Testis (tissue), 3 donors: ENCODE measurements around the gene KCNK18. TPM values are rescaled to one million over a fixed set of nuclear protein-coding genes. Genes with fewer than 3 reads are reported as not detected.

Experiments
- DNase-seq: peaks from one replicate; pipeline ENCODE4 v3.0.0-alpha.2; 2019
- H3K27ac ChIP-seq, 2 donors: fragments of 200-600 bp; sonication (generic); one replicate each; pipeline ENCODE4 v1.5.1; 2019
- H3K27me3 ChIP-seq: fragments of 200-600 bp; sonication (generic); one replicate; pipeline ENCODE4 v1.5.1; 2019
- H3K36me3 ChIP-seq: fragments of 200-600 bp; sonication (generic); one replicate; pipeline ENCODE4 v1.5.1; 2017; ENCODE audit warnings: low read depth; ENCODE audit errors: missing control alignments
- H3K4me1 ChIP-seq: fragments of 200-600 bp; sonication (generic); one replicate; pipeline ENCODE4 v1.5.1; 2019
- H3K4me3 ChIP-seq, 2 donors: fragments of 200-600 bp; sonication (generic); one replicate each; pipeline ENCODE4 v1.5.1; 2017 to 2019
- H3K9me3 ChIP-seq: fragments of 200-600 bp; sonication (generic); one replicate; pipeline ENCODE4 v1.5.1; 2017
- POLR2A ChIP-seq: fragments of 450-650 bp; IDR thresholded peaks from one replicate; pipeline ENCODE4 v1.6.1; 2017; ENCODE audit warnings: antibody characterized with exemption, mild to moderate bottlenecking, moderate library complexity
- WGBS, 2 donors: methylation state at CpG; one replicate each; pipeline ENCODE4 v1.1.5; 2018; 5-methylcytosine and 5-hydroxymethylcytosine counted together
- intact Hi-C: fragments of 100-400 bp; cut with DNase I; formaldehyde crosslinking; loops from one replicate; pipeline ENCODE4 v1.15.1; 2023; ENCODE audit warnings: low total_unique reads
- polyA plus RNA-seq: library from polyadenylated mRNA; stranded (reverse); fragments of 350-450 nt; fragmentation: Illumina TruSeq; extraction: RNeasy Lipid Tissue Mini Kit (QIAGEN cat#74804); gene quantifications from one replicate; pipeline ENCODE4 v1.2.3, GENCODE V29; 2014; ENCODE audit warnings: low read depth, low replicate concordance; ENCODE audit not compliant: insufficient read depth
- total RNA-seq, 2 donors: library from RNA; depleted of rRNA; stranded (reverse); fragments of >200 nt; gene quantifications; one replicate each; pipeline ENCODE4 v1.2.3, GENCODE V29; 2016
- TF ChIP-seq, protein P1 (sequence below), 3 experiments: fragments of 450-650 bp in 2 of 3; fragments of 200-600 bp in 1 of 3; sonication (generic) in 1 of 3; IDR thresholded peaks; one replicate each; pipeline ENCODE4 v1.5.1; 2016 to 2019; ENCODE audit warnings: antibody characterized with exemption in 3 of 3, mild to moderate bottlenecking in 2 of 3, moderate library complexity in 1 of 3

The KCNK18 gene
- total and polyA plus RNA-seq, 3 donors from 2014 or later, result 0.66 TPM; not detected in 2

DNA sequence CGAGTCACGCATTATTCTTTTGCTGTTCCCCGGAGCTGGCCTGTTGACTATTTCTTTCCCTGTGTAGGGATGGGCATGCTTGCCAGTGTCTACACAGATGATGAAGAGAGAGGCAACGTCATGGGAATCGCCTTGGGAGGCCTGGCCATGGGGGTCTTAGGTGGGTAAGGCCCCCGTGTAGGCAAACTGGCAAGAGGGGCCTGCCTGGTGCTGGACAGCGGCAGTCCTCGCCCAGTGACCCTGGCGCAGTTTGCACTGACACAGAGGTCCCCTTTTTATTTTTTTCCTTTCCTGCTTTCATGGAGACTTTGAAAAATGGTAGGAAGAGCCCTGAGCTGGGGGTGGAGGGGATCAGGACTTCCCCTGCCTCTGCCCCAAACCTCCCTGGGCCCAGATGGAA lies 57.0 kb downstream of the KCNK18 start:
- Histone ChIP-seq H3K4me3 (no peak overlapping the region), H3K4me1 (peaks cover 4% of the 10 kb centered on the region), H3K27ac (no peak overlapping the region), H3K36me3 (no peaks in the 10 kb centered on the region), H3K9me3 (no peaks in the 10 kb centered on the region), H3K27me3 (no peaks in the 10 kb centered on the region)
- DNase-seq, result no peak
- 75 to 78% methylated on average over 9 of the region's 9 CpGs for WGBS, 2 donors
- intact Hi-C loops, result no loop called here
- TF ChIP-seq, protein P1, sequence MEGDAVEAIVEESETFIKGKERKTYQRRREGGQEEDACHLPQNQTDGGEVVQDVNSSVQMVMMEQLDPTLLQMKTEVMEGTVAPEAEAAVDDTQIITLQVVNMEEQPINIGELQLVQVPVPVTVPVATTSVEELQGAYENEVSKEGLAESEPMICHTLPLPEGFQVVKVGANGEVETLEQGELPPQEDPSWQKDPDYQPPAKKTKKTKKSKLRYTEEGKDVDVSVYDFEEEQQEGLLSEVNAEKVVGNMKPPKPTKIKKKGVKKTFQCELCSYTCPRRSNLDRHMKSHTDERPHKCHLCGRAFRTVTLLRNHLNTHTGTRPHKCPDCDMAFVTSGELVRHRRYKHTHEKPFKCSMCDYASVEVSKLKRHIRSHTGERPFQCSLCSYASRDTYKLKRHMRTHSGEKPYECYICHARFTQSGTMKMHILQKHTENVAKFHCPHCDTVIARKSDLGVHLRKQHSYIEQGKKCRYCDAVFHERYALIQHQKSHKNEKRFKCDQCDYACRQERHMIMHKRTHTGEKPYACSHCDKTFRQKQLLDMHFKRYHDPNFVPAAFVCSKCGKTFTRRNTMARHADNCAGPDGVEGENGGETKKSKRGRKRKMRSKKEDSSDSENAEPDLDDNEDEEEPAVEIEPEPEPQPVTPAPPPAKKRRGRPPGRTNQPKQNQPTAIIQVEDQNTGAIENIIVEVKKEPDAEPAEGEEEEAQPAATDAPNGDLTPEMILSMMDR (IDR thresholded peaks at IDR 0.05), result no peak
- TF ChIP-seq POLR2A, result no peak

DNA sequence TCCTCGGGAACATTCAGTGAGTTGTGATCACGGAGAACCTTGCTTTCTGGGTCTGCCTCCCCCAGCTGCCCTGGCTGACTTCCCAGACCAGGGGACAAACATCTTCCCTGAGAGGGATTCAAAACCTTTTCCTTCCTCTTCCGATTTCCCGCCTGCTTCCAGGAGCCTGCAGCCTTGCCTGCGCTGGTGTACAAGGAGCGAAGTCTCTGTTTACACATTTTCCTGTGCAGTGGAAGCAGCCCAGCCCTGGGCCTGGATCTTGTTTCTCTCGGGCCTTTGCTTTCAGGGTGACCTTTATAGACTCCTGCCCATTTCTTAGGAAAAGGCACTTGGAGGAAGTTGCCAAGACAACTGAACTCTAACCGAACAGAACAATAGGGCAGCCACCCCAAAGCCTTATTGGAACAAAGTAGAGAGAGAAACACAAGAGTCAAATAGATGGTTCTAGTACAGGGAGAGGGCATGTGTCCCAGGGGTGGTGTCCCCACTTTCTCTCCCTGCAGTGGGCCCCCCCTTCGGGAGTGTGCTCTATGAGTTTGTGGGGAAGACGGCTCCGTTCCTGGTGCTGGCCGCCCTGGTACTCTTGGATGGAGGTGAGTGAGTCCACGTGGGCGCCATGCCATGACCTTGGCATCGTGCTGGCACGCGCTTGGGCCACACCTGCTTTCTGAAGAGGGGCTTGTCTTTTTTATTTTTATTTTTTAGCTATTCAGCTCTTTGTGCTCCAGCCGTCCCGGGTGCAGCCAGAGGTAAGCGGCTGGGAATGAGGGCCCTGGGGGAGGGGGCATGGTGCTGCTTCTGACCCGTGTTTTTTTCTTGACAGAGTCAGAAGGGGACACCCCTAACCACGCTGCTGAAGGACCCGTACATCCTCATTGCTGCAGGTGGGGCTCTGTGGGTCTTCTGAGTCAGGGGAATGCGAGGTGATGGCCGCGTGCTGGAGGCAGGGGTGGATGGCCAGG lies 57.8 kb downstream of the KCNK18 start:
- Histone ChIP-seq H3K9me3 (no peaks in the 10 kb centered on the region), H3K4me3 (no peak overlapping the region), H3K27me3 (no peaks in the 10 kb centered on the region), H3K36me3 (no peaks in the 10 kb centered on the region), H3K4me1 (peaks cover 4% of the 10 kb centered on the region), H3K27ac (no peak overlapping the region)
- no peak for DNase-seq
- WGBS, 2 donors, result 69 to 71% methylated on average over 26 of the region's 26 CpGs
- TF ChIP-seq, protein P1 (IDR thresholded peaks at IDR 0.05), result no peak
- TF ChIP-seq POLR2A, result no peak
- intact Hi-C loops, result no loop called here

DNA sequence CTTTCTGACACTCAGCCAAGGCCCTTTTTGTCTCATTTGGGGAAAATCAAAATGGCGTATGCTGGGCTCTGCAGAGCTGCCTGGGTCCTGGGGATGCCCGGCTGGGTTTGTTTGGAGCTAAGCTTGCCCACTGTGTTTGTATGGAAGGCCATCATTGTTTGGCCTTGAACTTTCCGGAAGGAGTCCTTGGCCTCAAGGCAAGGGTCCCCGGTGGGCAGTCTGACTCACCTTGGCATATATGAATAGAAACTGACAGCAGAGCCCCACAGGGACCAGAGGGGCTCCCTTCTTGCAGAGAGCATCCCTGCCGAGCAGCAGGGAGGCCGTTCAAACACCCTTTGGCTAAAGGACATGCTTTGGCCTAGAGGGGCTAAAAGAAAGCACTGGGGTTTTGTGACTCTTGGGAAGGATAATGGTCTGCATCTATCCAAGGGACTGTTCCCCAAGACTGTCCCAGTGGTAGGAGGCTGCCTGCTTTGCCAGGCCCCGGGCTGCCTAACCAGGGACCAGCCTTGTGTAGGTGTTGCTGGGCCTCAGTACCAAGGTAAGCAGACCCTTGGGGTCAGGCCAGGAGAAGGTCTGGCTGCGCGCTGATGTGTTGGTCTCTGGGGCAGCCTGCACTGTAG lies 58.7 kb downstream of the KCNK18 start:
- no peak for TF ChIP-seq POLR2A
- TF ChIP-seq, protein P1 (IDR thresholded peaks at IDR 0.05), result no peak
- no peak overlapping the region for H3K4me3 ChIP-seq
- no peak overlapping the region for H3K27ac ChIP-seq
- H3K27me3 ChIP-seq, result no peaks in the 10 kb centered on the region
- no peaks in the 10 kb centered on the region for H3K36me3 ChIP-seq
- H3K4me1 ChIP-seq, result peaks cover 10% of the 10 kb centered on the region
- no peak for DNase-seq
- intact Hi-C loops, result no loop called here
- no peaks in the 10 kb centered on the region for H3K9me3 ChIP-seq
- 84 to 90% methylated on average over 9 of the region's 9 CpGs for WGBS, 2 donors

DNA sequence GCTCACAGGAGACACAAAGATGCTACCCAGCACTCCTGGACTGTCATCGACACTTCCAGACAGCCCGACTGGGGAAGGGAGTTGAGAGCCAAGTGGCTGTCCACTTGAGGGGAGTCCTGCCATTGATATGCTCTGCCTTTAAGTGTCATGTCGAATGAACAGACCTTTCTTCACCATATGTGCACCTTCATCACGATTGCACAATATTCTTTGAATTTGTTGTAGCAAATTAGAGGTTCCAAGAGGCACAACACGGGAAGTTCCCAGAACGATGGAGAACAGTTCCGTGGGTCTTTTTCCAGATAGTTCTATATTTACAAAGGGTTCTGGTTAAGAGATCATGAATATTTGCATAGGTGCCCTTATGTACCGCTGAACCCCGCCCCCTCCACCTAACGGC lies 59.6 kb downstream of the KCNK18 start:
- Histone ChIP-seq H3K4me1 (peaks cover 10% of the 10 kb centered on the region), H3K9me3 (no peaks in the 10 kb centered on the region), H3K27ac (no peak overlapping the region), H3K4me3 (no peak overlapping the region), H3K36me3 (no peaks in the 10 kb centered on the region), H3K27me3 (no peaks in the 10 kb centered on the region)
- 74 to 80% methylated on average over 10 of the region's 10 CpGs for whole genome bisulfite sequencing, 2 donors
- no peak for TF ChIP-seq POLR2A
- TF ChIP-seq, protein P1 (IDR thresholded peaks at IDR 0.05), result no peak
- intact Hi-C loops, result no loop called here
- DNase-seq, result no peak
